Hindlimb muscle (tissue), 1 donor: ENCODE results near the gene STK39. TPM values are rescaled to one million over a fixed set of nuclear protein-coding genes. Genes with fewer than 3 reads are reported as not detected.

Experiments used
- DNase-seq: peaks from one replicate; pipeline ENCODE4 v3.0.0-alpha.2; 2013
- polyA plus RNA-seq: library from polyadenylated mRNA; unstranded; fragments of 120-200 nt; gene quantifications from one replicate; pipeline ENCODE4 v1.2.1, GENCODE V29; 2013; ENCODE audit not compliant: insufficient read length

STK39 gene
- polyA plus RNA-seq, 1 donor: 15.8 TPM

GRCh38 chr2:168037778-168038177 is 209.6 kb downstream of the STK39 start:
- no peak for DNase-seq

GRCh38 chr2:168035458-168035857 is 211.9 kb downstream of the STK39 start:
- no peak for DNase-seq

DNA sequence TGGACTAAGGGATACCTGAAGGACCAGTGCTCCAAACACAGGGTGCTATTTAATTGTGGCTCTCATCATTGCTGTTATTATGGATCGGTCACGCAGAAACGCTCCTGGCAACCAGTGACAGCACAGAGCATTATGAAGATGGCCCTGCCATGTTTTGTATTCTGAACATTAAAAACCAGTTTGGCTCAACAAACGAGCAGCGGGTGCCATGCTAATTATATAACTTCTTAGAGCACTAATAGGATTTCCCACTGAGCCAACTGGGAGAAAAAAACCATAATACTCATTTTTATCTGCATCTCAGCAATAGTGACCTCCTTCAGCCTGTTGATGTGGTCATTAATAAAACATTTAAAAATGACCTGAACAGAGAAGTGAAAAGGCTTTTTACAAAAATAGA is 212.8 kb downstream of the STK39 start:
- no peak for DNase-seq

DNA sequence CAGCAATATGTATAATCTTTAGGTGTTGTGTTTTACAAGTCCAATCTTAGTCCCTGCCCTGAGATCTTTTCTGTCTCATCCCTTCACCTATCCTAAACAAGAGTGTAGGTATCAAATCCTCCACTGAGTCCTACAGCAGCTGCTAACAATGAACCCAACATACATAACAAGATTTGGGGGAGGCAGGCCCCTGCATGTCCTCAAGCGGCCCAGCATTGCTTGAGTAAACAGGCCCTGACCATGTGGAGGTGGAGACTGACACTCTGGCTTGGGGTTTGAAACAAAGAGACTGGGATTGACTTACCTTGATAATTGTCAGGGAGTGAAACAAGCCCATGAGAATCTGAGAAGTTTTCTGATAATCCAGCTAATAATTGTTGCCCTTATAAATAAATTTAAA is 213.4 kb downstream of the STK39 start:
- DNase-seq: no peak

GRCh38 chr2:168032091-168032490 is 215.3 kb downstream of the STK39 start:
- no peak for DNase-seq

DNA sequence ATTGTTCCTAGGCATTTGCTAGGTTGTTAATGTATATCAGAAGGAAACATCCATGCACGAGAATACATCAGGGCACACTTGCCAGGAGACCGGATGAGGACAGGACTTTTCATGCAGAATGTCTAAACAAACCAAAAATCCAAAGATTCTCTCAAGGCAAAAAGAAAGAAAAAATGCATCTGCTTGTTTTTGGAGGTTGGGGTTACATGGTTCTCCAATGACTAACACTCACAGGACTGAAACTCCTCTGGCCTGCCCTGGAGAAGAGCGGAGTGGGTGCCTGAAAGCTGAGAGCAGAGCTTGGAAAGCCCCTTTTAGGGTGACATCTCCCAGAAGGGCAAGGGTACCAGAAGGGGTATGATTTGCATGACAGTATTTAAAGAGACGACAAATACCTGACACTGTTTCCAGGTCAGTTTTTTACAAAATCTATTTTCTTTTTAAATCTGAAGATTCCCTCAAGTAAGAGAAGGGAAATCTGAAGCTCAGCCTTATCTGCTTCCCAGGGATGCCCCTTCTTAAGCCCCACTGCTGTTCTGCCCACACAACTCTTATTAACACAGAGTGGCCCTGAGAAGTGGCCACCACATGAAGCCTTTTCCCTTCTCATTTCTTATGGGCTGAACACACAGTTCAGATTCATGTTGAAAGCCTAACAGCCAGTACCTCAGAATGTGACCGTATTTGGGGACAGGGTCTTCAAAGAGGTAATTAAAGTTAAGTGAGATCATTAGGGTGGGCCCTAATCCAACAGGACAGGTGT is 216.4 kb downstream of the STK39 start:
- DNase-seq: no peak

GRCh38 chr2:168029071-168029470 is 218.3 kb downstream of the STK39 start:
- no peak for DNase-seq

- DNase-seq: no peak
Measured at GRCh38 chr2:168028362-168028761, 219.0 kb downstream of the STK39 start.

- DNase-seq: no peak
Measured at GRCh38 chr2:168025487-168026202, 221.8 kb downstream of the STK39 start.

GRCh38 chr2:168024459-168024858 is 222.9 kb downstream of the STK39 start:
- no peak for DNase-seq

DNA sequence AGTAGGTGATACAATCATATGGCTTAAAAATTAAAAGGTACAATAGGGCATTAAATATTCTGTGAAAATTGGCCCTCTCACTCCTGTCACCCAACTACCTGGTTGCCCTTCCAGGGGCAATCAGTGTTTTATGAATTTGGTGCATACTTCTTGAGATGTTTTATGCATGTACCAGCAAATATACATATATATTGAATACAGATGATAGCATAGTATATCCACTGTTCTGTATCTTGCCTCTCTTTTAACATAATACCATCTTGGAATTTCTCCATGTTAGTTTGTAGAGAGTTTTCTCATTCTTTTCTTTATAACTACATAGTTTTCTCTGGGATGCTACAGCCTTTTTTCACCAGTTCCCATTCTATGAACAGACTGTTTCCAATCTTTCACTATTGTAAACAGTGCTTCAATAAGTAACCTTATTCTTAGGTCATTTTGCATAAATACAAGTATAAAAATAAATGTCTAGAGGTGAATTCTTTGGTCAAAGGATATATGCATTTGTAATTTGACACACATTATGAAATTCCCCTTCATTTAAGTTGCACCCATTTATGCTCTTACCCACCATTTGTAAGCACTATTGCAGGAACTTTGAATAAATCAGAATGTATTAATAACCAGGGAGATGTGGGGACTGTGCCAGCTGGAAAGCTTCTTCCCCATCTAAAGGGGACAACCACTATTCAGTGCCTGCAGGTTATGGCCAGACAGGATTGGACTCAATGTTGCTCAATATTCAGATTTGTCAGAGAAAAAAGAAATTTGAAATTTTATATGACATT is 225.4 kb downstream of the STK39 start:
- DNase-seq: no peak

DNA sequence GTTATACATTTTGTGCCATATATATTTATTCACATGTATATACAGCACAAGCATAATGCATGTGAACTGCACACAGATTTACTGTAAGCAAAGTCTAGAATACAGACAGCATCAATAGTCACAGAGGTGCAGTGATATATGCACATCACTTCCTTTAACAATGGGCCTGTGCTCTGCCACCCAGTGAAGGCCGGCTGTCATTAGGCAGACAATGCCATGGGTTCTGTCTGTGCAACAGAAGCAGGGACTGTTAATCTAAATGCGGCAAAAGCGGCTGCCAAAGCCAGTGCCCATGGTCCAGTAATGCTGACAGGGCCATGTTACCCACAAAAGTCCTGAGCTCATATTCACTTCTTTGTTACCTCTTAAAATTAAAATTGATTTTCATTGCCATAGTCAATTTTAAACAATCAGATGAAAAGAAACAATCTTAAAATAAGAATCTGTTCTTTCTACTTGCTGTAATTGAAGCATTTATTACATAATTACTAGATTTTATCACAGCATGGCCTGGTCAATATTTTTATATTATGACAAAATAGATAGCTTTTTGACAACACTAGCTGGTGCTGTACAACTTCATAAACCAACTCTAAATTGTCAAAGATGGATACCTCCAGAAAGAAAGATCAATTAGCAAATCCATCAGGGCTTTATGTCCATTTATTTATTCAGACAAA is 232.0 kb downstream of the STK39 start:
- DNase-seq: no peak

GRCh38 chr2:168009900-168010299 is 237.5 kb downstream of the STK39 start:
- DNase-seq: no peak

DNA sequence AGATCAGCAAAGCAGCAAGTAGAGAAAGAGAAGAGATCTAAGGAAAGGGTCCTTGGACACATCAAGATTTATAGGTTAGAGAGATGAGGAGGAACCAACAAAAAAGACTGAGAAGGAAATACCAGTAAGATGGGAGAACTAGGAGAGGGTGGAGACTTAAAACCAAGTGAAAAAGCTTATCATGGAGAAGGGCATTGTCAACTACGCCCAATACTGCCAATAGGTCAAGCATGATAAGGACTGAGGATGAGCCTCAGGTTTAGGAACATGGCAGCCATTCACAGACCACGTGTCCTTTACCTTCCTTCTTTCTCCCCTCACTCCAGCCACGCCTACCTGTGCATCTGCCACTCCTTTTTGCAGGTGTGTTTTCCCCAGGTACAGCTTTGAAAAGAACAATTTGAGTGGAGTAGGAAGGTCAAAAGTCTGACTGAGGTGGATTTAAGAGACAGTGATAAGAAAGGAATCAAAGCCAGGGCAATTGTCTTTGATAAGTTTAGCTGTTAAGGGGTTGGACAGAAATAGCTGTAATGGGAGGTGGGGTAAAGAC is 238.7 kb downstream of the STK39 start:
- no peak for DNase-seq

DNA sequence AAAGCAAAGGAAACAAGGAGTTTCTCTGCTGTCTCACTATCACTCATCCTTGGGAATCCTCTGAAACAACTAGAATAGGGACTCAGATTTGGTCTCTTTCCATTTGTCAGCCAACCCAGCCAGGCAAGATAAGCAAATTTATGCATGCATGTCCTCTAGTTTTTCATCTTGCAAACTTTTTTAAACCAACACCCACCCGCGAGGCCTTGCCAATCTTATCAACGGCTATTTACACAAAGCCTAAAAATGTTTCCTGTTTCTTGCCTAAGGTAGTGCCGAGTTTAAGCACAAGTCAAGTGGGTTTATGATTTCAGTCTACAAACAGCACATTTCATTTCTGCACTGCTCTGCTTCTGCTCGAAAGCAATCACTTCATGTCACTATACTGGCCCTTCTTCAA is 240.9 kb downstream of the STK39 start:
- DNase-seq: no peak

- no peak for DNase-seq
Measured at GRCh38 chr2:168005586-168005985, 241.8 kb downstream of the STK39 start.

DNA sequence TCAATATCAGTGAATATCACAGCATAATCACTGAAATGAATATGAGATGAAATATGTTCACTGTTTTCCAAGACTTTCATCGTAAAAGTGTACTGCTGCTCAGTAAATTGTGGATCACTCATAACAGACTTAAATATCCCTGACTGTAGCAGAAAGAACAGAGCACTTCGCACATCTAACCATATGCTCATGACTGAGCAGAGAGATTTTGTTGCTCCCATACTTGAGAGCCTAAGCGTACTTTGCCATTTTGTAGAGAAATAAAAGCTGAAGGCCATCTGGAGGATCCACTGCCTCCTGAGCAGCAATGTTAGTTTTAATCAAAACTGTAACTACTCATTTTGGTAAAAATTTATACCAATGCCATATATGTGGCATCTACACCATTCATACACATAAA is 243.5 kb downstream of the STK39 start:
- DNase-seq: no peak

- DNase-seq: no peak
Measured at GRCh38 chr2:168002021-168002553, 245.3 kb downstream of the STK39 start.

DNA sequence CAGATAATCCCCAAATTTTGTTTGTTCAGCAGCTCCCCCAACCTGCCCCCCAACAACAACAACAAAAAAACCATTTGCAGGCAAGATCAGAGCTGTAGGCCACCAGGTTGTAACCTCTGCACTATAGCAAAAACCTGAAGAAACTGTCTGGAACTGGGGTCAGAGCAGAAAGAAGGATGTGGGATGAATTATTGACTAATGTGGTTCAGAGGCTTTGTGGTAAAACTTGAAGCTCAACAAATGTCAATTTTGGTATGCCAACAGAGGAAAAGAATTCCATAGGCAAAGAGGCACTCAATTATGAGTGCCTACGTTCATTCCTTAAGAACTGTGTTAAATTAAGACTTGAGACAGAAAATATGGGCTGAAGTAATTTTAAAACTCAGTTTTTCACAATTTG is 255.1 kb downstream of the STK39 start:
- DNase-seq: no peak

DNA sequence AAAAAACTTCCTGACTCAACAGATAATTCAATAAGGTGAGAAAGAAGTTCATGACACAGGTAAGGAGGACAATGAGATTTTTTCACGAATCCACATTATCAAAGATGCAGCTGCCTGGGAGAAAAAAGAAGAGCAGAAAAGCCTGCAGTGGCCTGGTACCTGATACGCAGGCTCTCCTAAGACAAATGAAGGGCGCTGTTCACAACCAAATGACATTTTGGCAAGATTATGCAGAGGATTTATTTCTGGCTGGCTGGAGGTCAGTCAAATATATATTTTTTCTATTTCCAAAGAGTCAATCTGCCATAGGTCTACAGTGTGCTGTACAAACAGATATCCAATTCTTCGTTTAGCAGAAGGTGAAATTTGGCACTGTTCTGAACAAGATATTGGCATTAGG is 257.3 kb downstream of the STK39 start:
- no peak for DNase-seq

DNA sequence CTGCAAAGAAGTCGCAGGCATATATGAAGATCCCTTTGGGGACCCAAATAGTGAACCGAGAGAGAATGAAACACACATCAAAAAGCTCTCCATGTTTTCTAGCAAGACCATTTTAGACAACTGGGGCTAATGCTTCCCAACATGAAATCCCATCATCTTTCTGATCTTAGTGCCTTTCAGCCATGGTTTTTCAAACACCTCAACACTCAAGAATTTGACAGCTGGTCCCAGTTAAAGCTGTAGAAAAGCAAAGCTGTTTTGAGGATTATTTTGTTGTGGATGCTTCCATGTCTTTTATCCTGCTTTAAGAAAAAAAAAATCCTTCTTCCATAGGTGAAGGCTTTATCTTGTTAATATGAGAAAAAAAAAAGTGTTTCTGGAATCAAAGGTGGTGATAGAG is 259.1 kb downstream of the STK39 start:
- DNase-seq: no peak

DNA sequence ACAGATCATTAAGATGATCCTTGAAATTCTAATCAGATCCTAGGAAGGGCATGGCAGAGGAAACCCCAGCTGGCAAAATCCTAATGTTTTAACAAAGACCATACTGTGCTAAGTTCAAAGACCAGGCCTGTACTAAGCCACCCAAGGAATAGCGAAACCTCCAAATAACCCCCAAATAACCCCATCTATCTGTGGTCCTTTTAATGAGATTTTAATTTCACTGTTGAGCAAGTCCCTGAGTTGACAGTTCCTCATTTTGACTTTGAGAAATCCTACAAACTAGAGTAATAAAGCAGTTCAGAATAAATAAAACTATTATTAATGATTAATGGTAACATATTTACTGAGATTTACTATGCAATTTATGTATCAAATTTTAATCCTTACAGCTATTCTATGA is 259.8 kb downstream of the STK39 start:
- no peak for DNase-seq
